Measurements from ENCODE around the gene ATOH8. TPM values are rescaled to one million over a fixed set of nuclear protein-coding genes. Genes with fewer than 3 reads are reported as not detected.

The ATOH8 gene
- total RNA-seq, 6 experiments from 2014 or later: 34.4 to 53.0 (median 45.5) TPM

- Mint-ChIP-seq H3K4me3 (no peak overlapping the region), H3K27me3 (ENCODE audit: insufficient read depth) (peaks cover 1% of the 10 kb centered on the region; the same call in 1 of the 2 replicates), H3K9me3 (no peaks in the 10 kb centered on the region), H3K4me1 (ENCODE audit: low read depth) (peaks cover 42% of the 10 kb centered on the region), H3K27ac (no peak overlapping the region), H3K36me3 (ENCODE audit: low read depth) (no peaks in the 10 kb centered on the region)
- TF ChIP-seq, protein P1, sequence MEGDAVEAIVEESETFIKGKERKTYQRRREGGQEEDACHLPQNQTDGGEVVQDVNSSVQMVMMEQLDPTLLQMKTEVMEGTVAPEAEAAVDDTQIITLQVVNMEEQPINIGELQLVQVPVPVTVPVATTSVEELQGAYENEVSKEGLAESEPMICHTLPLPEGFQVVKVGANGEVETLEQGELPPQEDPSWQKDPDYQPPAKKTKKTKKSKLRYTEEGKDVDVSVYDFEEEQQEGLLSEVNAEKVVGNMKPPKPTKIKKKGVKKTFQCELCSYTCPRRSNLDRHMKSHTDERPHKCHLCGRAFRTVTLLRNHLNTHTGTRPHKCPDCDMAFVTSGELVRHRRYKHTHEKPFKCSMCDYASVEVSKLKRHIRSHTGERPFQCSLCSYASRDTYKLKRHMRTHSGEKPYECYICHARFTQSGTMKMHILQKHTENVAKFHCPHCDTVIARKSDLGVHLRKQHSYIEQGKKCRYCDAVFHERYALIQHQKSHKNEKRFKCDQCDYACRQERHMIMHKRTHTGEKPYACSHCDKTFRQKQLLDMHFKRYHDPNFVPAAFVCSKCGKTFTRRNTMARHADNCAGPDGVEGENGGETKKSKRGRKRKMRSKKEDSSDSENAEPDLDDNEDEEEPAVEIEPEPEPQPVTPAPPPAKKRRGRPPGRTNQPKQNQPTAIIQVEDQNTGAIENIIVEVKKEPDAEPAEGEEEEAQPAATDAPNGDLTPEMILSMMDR (IDR thresholded peaks at IDR 0.05): no peak
- DNase-seq: no peak
These were observed 28.3 kb upstream of the ATOH8 start for GRCh38 chr2:85725451-85725850.

DNA sequence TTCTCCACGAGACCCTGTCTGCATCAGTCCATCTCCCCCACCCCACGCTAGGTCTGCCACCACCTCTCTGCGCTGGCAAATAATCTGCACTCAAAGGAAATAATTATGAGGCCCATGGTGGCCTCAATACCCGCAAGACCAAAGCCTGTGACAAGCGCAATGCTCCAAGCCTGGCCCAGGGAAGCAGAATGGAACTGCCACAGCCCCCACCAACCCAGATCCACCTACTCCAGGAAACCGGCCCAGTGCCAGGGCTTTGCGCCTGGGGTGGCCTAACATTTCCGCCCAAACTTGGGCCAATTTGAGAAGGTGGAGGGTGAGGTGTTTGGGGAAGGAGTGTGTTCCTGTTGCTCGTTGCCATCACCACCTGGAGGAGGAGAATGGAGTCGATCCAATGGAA lies 26.0 kb upstream of the ATOH8 start:
- peaks cover 1% of the 10 kb centered on the region; the same call in 1 of the 2 replicates for H3K27me3 Mint-ChIP-seq (ENCODE audit: insufficient read depth)
- no peak for DNase-seq
- no peak overlapping the region for H3K4me3 Mint-ChIP-seq
- H3K4me1 Mint-ChIP-seq (ENCODE audit: low read depth): peaks cover 51% of the 10 kb centered on the region
- no peaks in the 10 kb centered on the region for H3K9me3 Mint-ChIP-seq
- no peaks in the 10 kb centered on the region for H3K36me3 Mint-ChIP-seq (ENCODE audit: low read depth)
- TF ChIP-seq, protein P1 (IDR thresholded peaks at IDR 0.05): no peak
- H3K27ac Mint-ChIP-seq: no peak overlapping the region

GRCh38 chr2:85728342-85728741 lies 25.4 kb upstream of the ATOH8 start:
- no peak overlapping the region for H3K4me3 Mint-ChIP-seq
- H3K36me3 Mint-ChIP-seq (ENCODE audit: low read depth): no peaks in the 10 kb centered on the region
- H3K4me1 Mint-ChIP-seq (ENCODE audit: low read depth): peaks cover 48% of the 10 kb centered on the region
- peaks cover 1% of the 10 kb centered on the region; the same call in 1 of the 2 replicates for H3K27me3 Mint-ChIP-seq (ENCODE audit: insufficient read depth)
- H3K9me3 Mint-ChIP-seq: no peaks in the 10 kb centered on the region
- DNase-seq: no peak
- no peak overlapping the region for H3K27ac Mint-ChIP-seq
- TF ChIP-seq, protein P1 (IDR thresholded peaks at IDR 0.05): no peak

DNA sequence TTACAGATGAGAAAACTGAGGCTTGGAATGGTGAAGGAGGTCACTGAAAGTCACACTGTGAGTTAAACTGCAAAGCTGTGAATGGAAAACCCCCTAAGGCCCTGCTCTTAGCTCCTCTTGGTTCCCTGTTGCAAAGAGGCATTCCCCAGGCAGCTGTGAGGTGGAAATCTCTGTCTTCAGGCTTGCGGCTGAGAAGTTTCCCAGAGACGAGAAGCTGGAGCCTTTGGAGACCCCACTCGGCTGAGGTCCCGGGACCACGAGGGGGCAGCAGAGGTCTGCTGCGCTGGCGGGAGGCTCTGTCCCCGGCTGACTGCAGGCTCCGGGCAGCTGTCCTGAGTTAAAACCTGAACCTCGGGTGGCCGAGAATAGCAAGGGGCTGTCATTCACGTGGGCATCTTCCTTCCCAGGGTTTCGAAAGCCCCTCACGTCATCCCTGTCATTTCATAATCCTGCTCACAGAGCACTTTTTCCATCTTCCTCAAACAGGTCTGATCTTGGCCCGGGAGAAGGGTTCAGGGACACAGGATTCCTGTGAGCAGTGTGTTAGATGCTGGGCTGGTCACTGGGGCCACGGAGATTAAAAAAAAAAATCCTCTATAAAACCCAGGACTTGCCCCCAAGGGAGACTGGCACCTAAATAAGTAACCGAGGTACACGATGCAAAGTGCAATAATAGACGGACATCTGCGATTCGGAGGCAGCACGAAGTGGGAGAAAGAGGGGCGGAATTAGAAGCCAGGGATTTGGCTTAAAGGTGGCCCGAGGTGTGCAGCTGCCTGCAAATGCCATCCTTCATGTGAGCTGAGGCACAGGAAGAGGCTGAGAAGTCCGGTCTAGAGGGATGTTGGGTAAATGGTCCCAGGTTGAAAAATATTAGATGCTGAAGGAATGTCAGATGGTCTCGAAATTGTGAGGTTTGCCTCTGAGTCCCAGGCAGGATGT lies 24.6 kb upstream of the ATOH8 start:
- Mint-ChIP-seq H3K4me1 (ENCODE audit: low read depth) (peaks cover 42% of the 10 kb centered on the region), H3K4me3 (no peak overlapping the region), H3K36me3 (ENCODE audit: low read depth) (no peaks in the 10 kb centered on the region), H3K27ac (peak overlapping the region; percentile 4; the same call in 1 of the 2 replicates), H3K9me3 (no peaks in the 10 kb centered on the region), H3K27me3 (ENCODE audit: insufficient read depth) (peaks cover 1% of the 10 kb centered on the region; the same call in 1 of the 2 replicates)
- DNase-seq: peak; percentile 66
- TF ChIP-seq, protein P1 (IDR thresholded peaks at IDR 0.05): peak; percentile 98

GRCh38 chr2:85729825-85730510 lies 23.8 kb upstream of the ATOH8 start:
- TF ChIP-seq, protein P1 (IDR thresholded peaks at IDR 0.05): no peak
- peak overlapping the region; percentile 4; the same call in 1 of the 2 replicates for H3K27ac Mint-ChIP-seq
- H3K27me3 Mint-ChIP-seq (ENCODE audit: insufficient read depth): peaks cover 1% of the 10 kb centered on the region; the same call in 1 of the 2 replicates
- peaks cover 42% of the 10 kb centered on the region for H3K4me1 Mint-ChIP-seq (ENCODE audit: low read depth)
- H3K9me3 Mint-ChIP-seq: no peaks in the 10 kb centered on the region
- no peak overlapping the region for H3K4me3 Mint-ChIP-seq
- no peak for DNase-seq
- H3K36me3 Mint-ChIP-seq (ENCODE audit: low read depth): no peaks in the 10 kb centered on the region
